Smooth muscle cell (in vitro differentiated cells): ENCODE data around the gene BCO1. TPM values are rescaled to one million over a fixed set of nuclear protein-coding genes. Genes with fewer than 3 reads are reported as not detected.
A peak's percentile ranks its signal among the peaks of the same experiment; 100 is the strongest.

Experiments used
- DNase-seq: peaks from one replicate; lab custom pipeline; 2025; ENCODE audit not compliant: unreplicated experiment; lab: John Stamatoyannopoulos, UW
- H2AFZ ChIP-seq: fragments of 200-600 bp; sonication (generic); 2 replicates; pipeline ENCODE4 v1.6.0; 2016; ENCODE audit warnings: antibody characterized with exemption, low read depth, mild to moderate bottlenecking
- H3F3A ChIP-seq: fragments of 200-600 bp; sonication (generic); 2 replicates; pipeline ENCODE4 v1.6.0; 2017; ENCODE audit warnings: antibody characterized with exemption, low read depth
- H3K27ac ChIP-seq: fragments of 200-600 bp; sonication (generic); 2 replicates; pipeline ENCODE4 v1.5.1; 2016; ENCODE audit warnings: low read depth, mild to moderate bottlenecking
- H3K27me3 ChIP-seq: fragments of 200-600 bp; sonication (generic); 2 replicates; pipeline ENCODE4 v1.6.1; 2016; ENCODE audit warnings: low read depth, mild to moderate bottlenecking
- H3K36me3 ChIP-seq: fragments of 200-600 bp; sonication (generic); 2 replicates; pipeline ENCODE4 v1.5.1; 2016; ENCODE audit warnings: low read depth
- H3K4me1 ChIP-seq: fragments of 200-600 bp; sonication (generic); 2 replicates; pipeline ENCODE4 v1.5.1; 2016; ENCODE audit warnings: low read depth
- H3K4me2 ChIP-seq: fragments of 200-600 bp; sonication (generic); 2 replicates; pipeline ENCODE4 v1.6.0; 2016; ENCODE audit warnings: mild to moderate bottlenecking
- H3K4me3 ChIP-seq: fragments of 200-600 bp; sonication (generic); 2 replicates; pipeline ENCODE4 v1.5.1; 2016; ENCODE audit warnings: mild to moderate bottlenecking
- H3K79me2 ChIP-seq: fragments of 200-600 bp; sonication (generic); 2 replicates; pipeline ENCODE4 v1.6.0; 2016; ENCODE audit warnings: low read depth, mild to moderate bottlenecking
- H3K9ac ChIP-seq: fragments of 200-600 bp; sonication (generic); 2 replicates; pipeline ENCODE4 v1.6.0; 2016; ENCODE audit warnings: low read depth
- H3K9me3 ChIP-seq: fragments of 200-600 bp; sonication (generic); replicated peaks from 2 replicates; pipeline ENCODE4 v1.5.1; 2016; ENCODE audit warnings: low read depth
- H4K20me1 ChIP-seq: fragments of 200-600 bp; sonication (generic); 2 replicates; pipeline ENCODE4 v1.6.0; 2016; ENCODE audit warnings: low read depth
- CTCF ChIP-seq: fragments of 200-600 bp; sonication (generic); IDR thresholded peaks from 2 replicates; pipeline ENCODE4 v1.5.1; 2017; ENCODE audit warnings: borderline replicate concordance, mild to moderate bottlenecking, antibody characterized with exemption; ENCODE audit not compliant: insufficient read depth, poor library complexity, severe bottlenecking
- WGBS: methylation state at CpG from one replicate; pipeline ENCODE4 v1.1.7; 2016; ENCODE audit warnings: low lambda C conversion rate; 5-methylcytosine and 5-hydroxymethylcytosine counted together
- polyA plus RNA-seq: library from polyadenylated mRNA; unstranded; fragments of >200 nt; fragmentation: Nextera tagmentation; extraction: Ambion mirVana; gene quantifications from 2 replicates; pipeline ENCODE4 v1.2.1, GENCODE V29; 2016
- total RNA-seq: library from RNA; depleted of rRNA; stranded (reverse); fragments of >200 nt; gene quantifications from 2 replicates; pipeline ENCODE4 v1.2.3, GENCODE V29; 2014

BCO1 gene
- total and polyA plus RNA-seq, 2 experiments from 2014 or later: not detected

GRCh38 chr16:81277541-81278080 lies 39.1 kb downstream of the BCO1 start:
- 82% methylated on average over 6 of the region's 6 CpGs for WGBS
- Histone ChIP-seq H2AFZ (no peak overlapping the region), H4K20me1 (no peaks in the 10 kb centered on the region), H3K4me1 (no peaks in the 10 kb centered on the region), H3K27me3 (no peaks in the 10 kb centered on the region), H3K4me3 (no peak overlapping the region), H3K36me3 (no peaks in the 10 kb centered on the region), H3K27ac (peak overlapping the region; percentile 39), H3F3A (no peaks in the 10 kb centered on the region), H3K9ac (no peak overlapping the region), H3K79me2 (no peaks in the 10 kb centered on the region), H3K4me2 (no peak overlapping the region), H3K9me3 (no peaks in the 10 kb centered on the region)
- no peak for TF ChIP-seq CTCF
- DNase-seq: no peak

- no peaks in the 10 kb centered on the region for H3K36me3 ChIP-seq
- no peaks in the 10 kb centered on the region for H3K9me3 ChIP-seq
- H3K4me2 ChIP-seq: no peak overlapping the region
- WGBS: 95% methylated on average over 4 of the region's 4 CpGs
- no peaks in the 10 kb centered on the region for H3K79me2 ChIP-seq
- no peak for TF ChIP-seq CTCF
- H2AFZ ChIP-seq: no peak overlapping the region
- no peak overlapping the region for H3K9ac ChIP-seq
- no peaks in the 10 kb centered on the region for H3K4me1 ChIP-seq
- H3K4me3 ChIP-seq: no peak overlapping the region
- peak overlapping the region; percentile 3 for H3K27ac ChIP-seq
- H3K27me3 ChIP-seq: no peaks in the 10 kb centered on the region
- no peaks in the 10 kb centered on the region for H4K20me1 ChIP-seq
- H3F3A ChIP-seq: no peaks in the 10 kb centered on the region
- no peak for DNase-seq
These were observed 40.0 kb downstream of the BCO1 start for GRCh38 chr16:81278526-81278925.

- no peaks in the 10 kb centered on the region for H3K36me3 ChIP-seq
- 70% methylated on average over 4 of the region's 4 CpGs for WGBS
- H3F3A ChIP-seq: no peaks in the 10 kb centered on the region
- no peaks in the 10 kb centered on the region for H3K79me2 ChIP-seq
- no peaks in the 10 kb centered on the region for H4K20me1 ChIP-seq
- no peak for TF ChIP-seq CTCF
- H3K4me3 ChIP-seq: no peak overlapping the region
- H3K27me3 ChIP-seq: no peaks in the 10 kb centered on the region
- no peak overlapping the region for H3K27ac ChIP-seq
- no peak for DNase-seq
- no peak overlapping the region for H3K4me2 ChIP-seq
- no peak overlapping the region for H2AFZ ChIP-seq
- H3K4me1 ChIP-seq: no peaks in the 10 kb centered on the region
- no peaks in the 10 kb centered on the region for H3K9me3 ChIP-seq
- H3K9ac ChIP-seq: no peak overlapping the region
These were observed 40.9 kb downstream of the BCO1 start for GRCh38 chr16:81279392-81279791.

GRCh38 chr16:81280393-81280792 lies 41.9 kb downstream of the BCO1 start:
- H3F3A ChIP-seq: no peaks in the 10 kb centered on the region
- WGBS: 35% methylated on average over 3 of the region's 3 CpGs
- H3K36me3 ChIP-seq: no peaks in the 10 kb centered on the region
- DNase-seq: no peak
- no peak overlapping the region for H3K9ac ChIP-seq
- no peak overlapping the region for H3K4me2 ChIP-seq
- H3K4me1 ChIP-seq: no peaks in the 10 kb centered on the region
- no peaks in the 10 kb centered on the region for H3K79me2 ChIP-seq
- no peak overlapping the region for H3K4me3 ChIP-seq
- H2AFZ ChIP-seq: no peak overlapping the region
- H3K27ac ChIP-seq: peak overlapping the region; percentile 31
- no peak for TF ChIP-seq CTCF
- H3K9me3 ChIP-seq: no peaks in the 10 kb centered on the region
- H3K27me3 ChIP-seq: no peaks in the 10 kb centered on the region
- no peaks in the 10 kb centered on the region for H4K20me1 ChIP-seq
